ENCODE results near the gene MAP1LC3A.

Gene MAP1LC3A

GRCh38 chr20:34532756-34533155 is 25.8 kb upstream of the MAP1LC3A start:
- no peak overlapping the region for H3K4me3 ChIP-seq (ENCODE audit: low read depth, low read length)
- TF ChIP-seq CTCF (IDR thresholded peaks at IDR 0.05; ENCODE audit: low read depth, low read length), result no peak
- DNase-seq, result no peak
- H3K4me1 ChIP-seq, result no peaks in the 10 kb centered on the region
- no peaks in the 10 kb centered on the region for H3K9me3 ChIP-seq
- H3K36me3 ChIP-seq, result peaks cover 82% of the 10 kb centered on the region
- no peaks in the 10 kb centered on the region for H3K27me3 ChIP-seq

- Histone ChIP-seq H3K27me3 (no peaks in the 10 kb centered on the region), H3K36me3 (peaks cover 81% of the 10 kb centered on the region), H3K9me3 (no peaks in the 10 kb centered on the region), H3K4me3 (ENCODE audit: low read depth, low read length) (no peak overlapping the region), H3K4me1 (no peaks in the 10 kb centered on the region)
- TF ChIP-seq CTCF (IDR thresholded peaks at IDR 0.05; ENCODE audit: low read depth, low read length), result no peak
- DNase-seq, result no peak
Measured at GRCh38 chr20:34534391-34535165, 23.9 kb upstream of the MAP1LC3A start.

GRCh38 chr20:34535301-34535840 is 23.1 kb upstream of the MAP1LC3A start:
- no peaks in the 10 kb centered on the region for H3K9me3 ChIP-seq
- no peak for DNase-seq
- no peak overlapping the region for H3K4me3 ChIP-seq (ENCODE audit: low read depth, low read length)
- peaks cover 76% of the 10 kb centered on the region for H3K36me3 ChIP-seq
- no peaks in the 10 kb centered on the region for H3K27me3 ChIP-seq
- TF ChIP-seq CTCF (IDR thresholded peaks at IDR 0.05; ENCODE audit: low read depth, low read length), result no peak
- no peaks in the 10 kb centered on the region for H3K4me1 ChIP-seq

- no peak for TF ChIP-seq CTCF (IDR thresholded peaks at IDR 0.05; ENCODE audit: low read depth, low read length)
- Histone ChIP-seq H3K27me3 (no peaks in the 10 kb centered on the region), H3K36me3 (peaks cover 76% of the 10 kb centered on the region), H3K4me3 (ENCODE audit: low read depth, low read length) (no peak overlapping the region), H3K9me3 (no peaks in the 10 kb centered on the region), H3K4me1 (no peaks in the 10 kb centered on the region)
- DNase-seq, result no peak
Measured at GRCh38 chr20:34535857-34536256, 22.7 kb upstream of the MAP1LC3A start.

- DNase-seq, result peak; percentile 60
Measured at GRCh38 chr20:34536798-34537394, 21.6 kb upstream of the MAP1LC3A start.

More at GRCh38 chr20:34536798-34537394, 21.6 kb upstream of the MAP1LC3A start:
- TF ChIP-seq CTCF (IDR thresholded peaks at IDR 0.05; ENCODE audit: low read depth, low read length), result peak; percentile 39
- Histone ChIP-seq H3K36me3 (peaks cover 71% of the 10 kb centered on the region), H3K4me3 (ENCODE audit: low read depth, low read length) (no peak overlapping the region), H3K9me3 (no peaks in the 10 kb centered on the region), H3K4me1 (no peaks in the 10 kb centered on the region), H3K27me3 (no peaks in the 10 kb centered on the region)
